HG03139 (cell line): ENCODE measurements around the gene GRIK2.
"Not testable (repeated sequence)": the region's sequence is repeated elsewhere in the genome, so short reads cannot be mapped to it uniquely, and the experiment has no call there.

Experiments used
- ATAC-seq: cut with Tn5 transposase; IDR thresholded peaks from one replicate; pipeline ENCODE4 v1.9.1; 2021; ENCODE audit not compliant: unreplicated experiment

GRIK2 gene

DNA sequence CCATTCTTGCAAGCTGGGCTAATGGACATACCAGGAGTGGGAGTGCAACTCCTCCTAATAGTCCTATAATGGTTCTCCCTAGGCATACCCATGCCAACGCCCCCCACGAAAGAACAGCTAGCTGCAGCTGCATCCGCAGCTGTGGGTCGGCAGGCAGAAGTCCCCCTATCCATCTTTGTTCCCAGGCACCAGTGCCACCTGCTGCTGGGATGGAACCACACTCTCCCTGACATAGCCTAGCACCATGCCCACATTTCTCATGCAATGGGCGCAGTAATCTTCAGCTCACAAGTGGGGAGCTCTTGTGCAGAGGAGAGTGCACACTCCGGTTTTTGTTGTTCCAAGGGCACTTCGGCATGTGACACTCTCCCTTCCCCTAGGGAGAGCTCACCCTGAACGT, 567.8 kb downstream of the GRIK2 start:
- ATAC-seq: no peak

DNA sequence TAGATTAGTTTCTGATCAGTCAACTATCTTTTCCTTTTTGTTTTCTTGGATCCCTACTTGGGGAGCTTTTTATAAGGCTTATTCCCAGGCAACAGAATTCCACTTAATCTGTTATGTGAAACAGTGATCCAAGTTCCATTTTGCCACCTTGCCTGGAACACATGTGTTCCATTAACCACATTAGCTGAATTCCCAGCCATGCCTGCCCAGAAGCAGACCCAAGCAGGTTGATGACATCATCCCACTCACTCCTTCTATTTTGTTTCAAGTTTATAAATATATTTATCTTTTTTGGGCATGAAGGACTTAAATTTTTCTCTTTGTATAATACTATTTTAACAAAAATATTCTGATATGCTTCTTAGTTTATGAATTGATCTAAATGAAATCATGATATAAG, 587.4 kb downstream of the GRIK2 start:
- ATAC-seq: no peak

DNA sequence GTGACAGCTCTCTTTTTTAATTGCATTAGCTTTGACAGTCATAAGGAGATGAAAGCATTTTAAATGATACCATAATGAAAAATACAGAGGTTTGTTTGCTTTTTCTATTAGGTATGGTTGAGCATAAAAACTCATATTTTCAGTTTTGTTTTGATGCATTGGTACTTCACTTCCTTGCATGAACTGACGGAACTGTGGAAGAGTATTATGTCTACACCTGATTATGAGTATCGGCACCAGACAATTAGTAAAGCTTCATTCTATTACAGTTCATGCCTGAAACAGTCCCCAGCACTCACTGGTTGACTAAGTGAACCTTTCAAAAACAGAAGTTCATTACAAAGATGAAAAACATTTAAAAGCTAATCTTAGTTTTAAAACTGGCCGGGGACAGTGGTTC, 593.0 kb downstream of the GRIK2 start:
- no peak for ATAC-seq

DNA sequence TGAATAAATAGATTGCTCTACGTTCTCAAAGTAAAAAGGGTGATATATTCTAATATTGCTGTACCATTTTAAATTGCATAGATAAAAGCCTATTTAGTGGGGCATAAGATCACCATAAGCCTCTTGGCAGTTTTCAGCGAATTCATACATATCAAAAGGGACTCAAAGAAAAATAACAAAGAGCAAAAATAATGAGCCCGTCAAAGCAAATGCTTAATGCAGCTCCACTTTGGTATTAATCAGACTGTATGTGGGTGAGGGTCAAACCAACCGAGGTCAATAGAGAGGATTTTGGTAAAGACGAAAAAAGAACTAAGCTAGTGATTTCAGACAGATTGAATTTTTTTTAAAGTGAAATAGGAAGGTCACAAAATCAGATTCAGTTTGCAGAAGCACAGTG, 598.8 kb downstream of the GRIK2 start:
- ATAC-seq: no peak

DNA sequence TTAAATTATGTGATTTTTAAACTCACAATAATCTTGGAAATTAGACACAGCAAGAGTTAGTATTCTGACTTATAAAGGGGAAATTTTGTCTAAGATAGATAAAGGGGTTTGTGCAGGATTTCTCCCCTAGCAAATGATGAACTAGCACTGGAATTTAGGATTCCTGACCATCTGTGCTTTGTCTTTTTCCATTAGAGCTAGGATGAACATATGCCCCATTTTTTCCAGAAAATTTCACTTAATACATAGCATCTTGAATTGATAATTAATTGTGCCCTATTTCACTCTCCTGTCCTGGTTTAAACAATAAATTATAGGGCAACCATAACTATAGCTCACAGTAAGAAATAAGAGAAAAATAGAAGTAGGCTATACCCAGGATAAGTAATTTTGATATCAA, 601.0 kb downstream of the GRIK2 start:
- no peak for ATAC-seq

DNA sequence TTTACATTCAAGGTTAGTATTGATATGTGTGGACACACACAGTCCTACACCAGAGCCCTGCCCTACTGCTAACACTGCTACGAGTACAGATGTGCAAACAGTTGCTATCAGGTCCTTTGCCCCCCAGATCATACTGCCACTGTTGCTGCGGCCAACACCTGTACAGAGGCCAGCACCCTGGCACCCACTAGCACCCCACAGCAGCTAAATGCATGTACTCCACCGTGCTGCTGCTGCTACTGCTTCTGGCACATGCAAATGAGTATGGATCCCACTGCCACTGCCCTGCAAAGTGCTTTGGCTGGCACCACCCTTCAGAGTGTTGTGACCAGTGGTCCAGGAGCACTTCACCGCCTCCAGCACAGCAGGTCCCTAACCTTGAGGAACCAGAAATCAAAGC, 621.9 kb downstream of the GRIK2 start:
- no peak for ATAC-seq

DNA sequence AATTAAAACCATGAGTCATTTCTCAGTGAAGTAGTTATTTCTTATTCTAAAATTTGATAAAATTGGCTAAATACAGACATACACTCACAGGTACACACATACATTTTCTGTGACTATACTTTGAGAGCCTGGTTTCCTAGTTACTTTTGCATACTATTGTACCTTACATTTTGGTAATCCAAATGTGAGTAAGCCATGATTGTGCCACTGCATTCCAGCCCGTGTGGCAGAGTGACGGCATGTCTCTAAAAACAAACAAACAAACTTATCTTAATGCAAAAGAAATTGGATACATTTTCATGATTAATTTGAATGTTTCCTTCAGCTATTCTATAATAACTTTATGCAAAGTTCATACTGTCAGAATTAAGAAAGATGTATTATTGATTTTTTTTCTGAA, 628.8 kb downstream of the GRIK2 start:
- ATAC-seq: no peak

DNA sequence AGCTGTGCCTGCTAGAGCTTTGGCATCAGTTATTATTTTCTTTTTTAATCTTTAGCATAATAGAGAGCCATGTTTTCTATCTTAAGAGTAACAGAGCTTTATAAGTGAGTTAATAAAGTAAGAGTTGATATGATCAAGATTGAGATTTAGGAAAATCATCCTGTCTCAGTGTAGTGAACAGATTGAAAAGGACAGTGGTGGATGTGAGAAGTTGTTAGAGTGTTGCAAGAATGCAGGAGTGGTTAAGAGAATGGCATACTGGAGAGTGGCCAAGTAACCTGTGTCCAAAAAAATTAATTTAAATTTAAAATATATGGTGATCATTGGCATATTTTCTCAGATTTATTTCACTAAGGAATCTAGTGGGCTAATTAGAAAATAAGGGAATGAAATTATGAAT, 629.3 kb downstream of the GRIK2 start:
- no peak for ATAC-seq

DNA sequence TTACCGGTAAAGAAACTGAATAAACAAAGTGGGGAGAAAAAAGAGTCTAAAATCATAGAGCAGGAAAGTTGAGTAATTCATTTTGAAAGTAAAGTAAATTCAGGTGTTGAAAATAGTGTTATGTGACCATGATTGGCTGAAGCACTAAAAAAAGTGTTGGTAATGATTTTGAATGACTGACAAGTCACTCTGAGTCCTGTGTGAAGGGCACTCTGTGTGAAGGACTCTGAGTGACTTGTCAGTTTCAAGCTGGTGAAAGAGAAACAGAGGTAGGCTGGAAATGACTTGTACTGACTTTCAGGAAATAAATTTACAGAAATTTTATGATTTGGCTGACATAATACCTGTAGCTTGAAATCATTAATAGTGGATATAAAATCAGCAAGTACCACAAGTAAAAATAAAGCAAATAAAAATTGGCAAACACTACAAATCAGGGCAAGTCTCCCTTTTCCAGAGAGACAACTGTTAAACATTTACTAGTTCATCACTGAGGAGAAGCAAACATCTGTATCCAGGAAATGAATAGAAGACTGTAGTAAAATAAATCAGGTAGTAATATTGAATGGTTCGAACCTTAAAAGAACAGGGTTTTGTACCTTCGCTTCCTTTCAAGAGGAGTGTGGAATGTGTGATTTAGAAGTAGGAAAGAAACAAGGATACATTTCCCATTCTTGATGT, 630.6 kb downstream of the GRIK2 start:
- no peak for ATAC-seq

DNA sequence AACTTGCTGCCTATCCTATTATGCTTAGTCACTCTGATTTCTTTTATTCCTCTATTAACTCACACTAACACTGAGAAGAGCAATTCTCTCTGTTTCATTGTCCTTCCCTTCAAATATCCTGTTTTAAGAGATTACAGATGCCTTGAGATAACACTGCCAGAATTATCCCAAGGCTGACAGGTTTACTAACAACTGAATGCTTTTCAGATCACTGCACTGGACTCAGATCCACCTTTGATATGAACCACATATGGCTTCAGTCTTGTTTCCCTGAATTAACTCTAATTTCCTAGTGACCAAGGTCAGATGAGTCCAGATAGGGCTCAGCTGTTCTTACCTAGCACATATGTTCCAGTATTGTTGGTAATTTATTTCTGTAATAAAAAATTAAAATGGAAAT, 633.1 kb downstream of the GRIK2 start:
- no peak for ATAC-seq

DNA sequence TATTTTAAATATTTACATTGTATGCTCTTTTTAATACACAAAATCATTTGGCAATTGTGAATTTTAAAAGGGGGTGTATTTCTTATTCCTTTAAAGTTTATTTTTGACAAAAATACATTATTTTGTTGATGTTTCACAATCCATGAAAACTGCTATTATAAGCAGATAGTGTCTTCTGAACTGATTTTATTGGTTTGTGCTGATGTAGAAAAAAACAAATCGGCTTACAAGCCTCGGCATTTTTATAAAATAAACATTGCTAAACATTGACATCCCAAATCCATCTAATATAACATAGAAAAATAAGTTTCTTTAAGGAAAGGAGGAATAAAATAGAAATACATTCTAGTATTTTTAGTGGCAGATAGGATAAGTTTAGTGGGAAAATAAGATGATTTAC, 634.7 kb downstream of the GRIK2 start:
- no peak for ATAC-seq

DNA sequence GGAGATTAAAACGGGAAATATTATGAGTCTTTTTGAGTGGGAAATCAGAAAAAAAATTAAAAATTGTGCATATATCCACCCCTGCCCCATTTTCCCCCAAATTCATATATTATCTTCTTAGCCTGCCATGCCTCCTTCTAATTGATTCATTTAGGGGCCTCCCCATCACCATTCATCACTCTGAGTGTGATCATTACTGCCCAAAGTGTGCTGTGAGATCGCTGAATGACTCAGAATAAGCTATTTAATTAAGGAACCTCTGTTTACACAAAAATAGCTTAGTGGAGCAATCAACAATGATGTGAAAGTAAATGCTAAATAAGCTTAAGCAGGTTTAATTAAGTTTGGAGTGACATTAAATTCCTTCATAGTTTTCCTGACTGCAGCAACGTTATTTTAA, 645.5 kb downstream of the GRIK2 start:
- no peak for ATAC-seq

DNA sequence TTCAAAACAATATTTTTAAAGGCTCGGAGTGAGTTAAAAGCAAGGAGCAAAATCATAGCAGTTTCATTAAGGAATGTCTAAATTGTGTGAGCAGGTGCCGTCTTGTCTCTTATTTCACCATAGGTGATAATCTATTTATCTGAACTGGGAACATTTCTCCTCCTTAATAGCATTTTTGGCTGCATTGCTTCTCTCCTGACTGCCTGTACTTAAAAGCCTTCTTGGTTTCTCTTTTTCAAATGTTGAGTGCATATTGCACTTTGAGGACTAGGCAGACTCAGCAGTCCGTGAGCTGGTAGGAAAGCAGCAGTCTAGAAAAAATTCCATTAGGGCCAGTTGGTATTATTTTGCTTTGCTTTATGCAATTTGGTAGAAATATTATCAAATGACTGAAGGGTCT, 645.9 kb downstream of the GRIK2 start:
- ATAC-seq: no peak

DNA sequence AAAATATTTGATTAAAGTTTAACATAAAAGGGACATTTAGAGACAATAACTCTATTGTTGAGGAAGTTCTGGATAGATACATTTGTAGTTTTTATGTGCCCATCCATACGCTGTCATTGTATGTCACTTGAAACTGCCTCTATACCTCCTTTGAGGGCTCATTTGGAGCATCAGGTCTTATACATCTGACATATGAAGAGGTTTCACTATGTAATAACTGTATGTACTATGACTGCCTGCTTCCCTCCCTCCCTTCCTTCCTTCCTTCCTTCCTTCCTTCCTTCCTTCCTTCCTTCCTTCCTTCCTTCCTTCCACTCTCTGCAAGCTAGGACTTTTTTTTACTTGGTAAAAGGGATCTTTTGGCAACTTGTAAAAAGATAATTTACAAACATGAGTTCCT, 657.5 kb downstream of the GRIK2 start:
- ATAC-seq: no peak

DNA sequence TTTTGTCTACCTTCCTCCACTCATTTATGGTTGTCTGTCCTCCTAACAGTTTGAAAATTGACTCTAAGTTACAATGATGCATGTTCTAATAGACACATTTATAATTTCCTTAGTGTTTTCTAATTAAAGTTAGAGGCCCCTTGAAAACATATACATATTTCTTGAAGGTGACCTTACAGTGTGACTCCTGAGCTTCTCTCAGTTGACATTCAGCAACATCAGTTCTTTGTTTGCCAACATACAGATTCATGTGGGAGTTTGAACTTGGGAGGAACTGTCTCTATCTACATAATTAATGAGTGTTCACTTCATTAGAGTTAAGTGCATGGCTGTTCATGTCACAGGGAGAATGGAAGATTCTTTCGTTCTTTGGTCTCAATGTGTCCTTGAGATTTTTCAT, 658.2 kb downstream of the GRIK2 start:
- ATAC-seq: no peak

DNA sequence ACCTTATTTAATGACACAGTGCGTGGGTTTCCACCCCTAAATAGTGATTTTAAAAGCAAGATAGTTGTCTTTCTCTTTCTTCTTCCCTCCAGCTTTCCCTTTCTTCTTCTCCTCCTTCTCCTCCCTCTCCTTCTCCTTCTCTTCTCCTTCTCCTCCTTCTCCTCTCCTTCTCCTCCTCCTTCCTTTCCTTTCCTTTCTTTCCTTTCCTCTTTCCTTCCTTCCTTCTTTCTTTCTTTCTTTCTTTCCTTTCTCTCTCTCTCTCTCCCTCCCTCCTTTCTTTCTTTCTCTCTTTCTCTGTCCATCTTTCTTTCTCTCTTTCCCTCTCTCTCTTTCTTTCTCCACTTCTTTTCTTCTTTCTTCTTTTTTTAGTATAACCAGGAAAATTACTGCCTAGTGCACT, 670.6 kb downstream of the GRIK2 start:
- no peak for ATAC-seq

DNA sequence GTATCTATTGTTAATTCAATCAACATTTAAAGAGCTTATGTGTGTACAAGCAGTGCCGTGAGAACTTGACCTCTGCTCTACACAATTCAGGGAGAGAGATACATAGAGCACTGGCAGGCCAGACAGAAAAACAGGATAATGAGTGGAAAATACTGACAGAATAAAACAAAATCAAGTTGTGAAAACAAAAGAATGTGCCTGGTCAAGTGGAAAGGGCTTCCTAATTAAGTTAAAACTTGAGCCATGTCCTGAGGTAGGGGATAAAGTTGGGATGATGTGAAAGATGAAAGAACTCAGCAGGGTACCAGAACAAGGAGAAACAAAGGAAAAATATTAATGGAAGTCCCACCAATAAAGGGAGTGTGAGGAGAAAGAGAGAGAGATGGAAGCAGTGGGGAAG, 672.8 kb downstream of the GRIK2 start:
- ATAC-seq: no peak

DNA sequence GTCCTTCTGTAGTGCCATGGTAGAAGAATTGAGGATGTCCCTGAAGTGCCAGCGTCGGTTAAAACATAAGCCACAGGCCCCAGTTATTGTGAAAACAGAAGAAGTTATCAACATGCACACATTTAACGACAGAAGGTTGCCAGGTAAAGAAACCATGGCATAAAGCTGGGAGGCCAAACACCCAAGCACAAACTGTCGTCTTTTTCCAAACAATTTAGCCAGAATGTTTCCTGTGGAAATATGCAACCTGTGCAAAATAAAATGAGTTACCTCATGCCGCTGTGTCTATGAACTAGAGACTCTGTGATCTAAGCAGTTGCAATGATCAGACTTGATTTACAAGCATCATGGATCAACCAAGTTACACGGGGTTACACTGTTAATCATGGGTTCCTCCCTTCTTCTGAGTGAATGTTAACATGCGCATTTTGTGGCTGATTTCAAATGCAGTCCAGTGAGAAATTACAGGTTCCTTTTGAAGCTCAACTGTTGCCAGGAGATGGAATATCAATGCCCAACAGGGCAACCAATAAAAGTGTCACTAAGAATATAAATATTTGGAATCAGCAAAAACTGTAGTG, 674.9 kb downstream of the GRIK2 start:
- ATAC-seq: no peak

DNA sequence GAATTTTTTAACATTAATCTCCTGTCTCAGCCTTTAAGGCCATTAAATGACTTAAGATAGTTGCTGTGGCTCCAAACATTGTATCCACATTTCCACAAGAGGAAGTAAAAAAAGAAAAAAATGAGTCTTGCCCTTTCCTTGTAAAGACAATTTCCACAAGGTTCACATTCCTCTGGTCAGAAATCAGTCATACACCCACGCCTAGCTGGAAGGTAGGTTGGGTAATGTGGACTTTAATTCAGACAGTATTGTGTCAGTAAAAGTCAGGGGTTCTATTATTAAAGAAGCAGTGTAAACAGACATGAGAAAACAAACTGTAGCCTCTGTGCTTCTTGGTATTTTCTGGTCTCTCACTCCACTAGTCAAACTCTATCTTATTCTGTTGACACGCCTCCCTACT, 682.0 kb downstream of the GRIK2 start:
- no peak for ATAC-seq

DNA sequence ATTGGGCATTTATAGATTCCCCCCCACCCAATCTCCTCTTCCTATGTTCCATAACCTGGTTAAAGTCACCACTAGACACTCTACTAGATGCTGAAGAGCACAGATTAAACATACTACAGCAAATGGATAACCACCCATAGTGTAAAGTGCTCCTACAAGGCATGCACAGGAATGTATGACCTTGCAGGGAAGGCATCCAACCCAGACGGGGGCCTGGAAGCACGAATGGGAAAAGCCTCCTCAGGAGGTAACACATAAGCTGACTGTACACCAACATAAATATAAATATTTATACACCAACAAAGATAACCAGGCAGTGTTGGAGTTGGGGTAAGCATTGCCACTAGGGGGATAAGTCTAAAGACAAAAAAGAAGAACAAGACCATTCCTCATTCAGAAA, 691.7 kb downstream of the GRIK2 start:
- no peak for ATAC-seq

DNA sequence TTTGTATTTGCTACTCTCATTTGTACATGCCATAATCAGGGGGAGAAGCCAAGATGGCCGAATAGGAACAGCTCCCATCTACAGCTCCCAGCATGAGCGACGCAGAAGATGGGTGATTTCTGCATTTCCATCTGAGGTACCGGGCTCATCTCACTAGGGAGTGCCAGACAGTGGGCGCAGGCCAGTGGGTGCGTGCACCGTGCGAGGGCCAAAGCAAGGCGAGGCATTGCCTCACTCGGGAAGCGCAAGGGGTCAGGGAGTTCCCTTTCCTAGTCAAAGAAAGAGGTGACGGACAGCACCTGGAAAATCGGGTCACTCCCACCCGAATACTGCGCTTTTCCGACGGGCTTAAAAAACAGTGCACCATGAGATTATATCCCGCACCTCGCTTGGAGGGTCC, 694.7 kb downstream of the GRIK2 start:
- ATAC-seq: not testable (repeated sequence)

DNA sequence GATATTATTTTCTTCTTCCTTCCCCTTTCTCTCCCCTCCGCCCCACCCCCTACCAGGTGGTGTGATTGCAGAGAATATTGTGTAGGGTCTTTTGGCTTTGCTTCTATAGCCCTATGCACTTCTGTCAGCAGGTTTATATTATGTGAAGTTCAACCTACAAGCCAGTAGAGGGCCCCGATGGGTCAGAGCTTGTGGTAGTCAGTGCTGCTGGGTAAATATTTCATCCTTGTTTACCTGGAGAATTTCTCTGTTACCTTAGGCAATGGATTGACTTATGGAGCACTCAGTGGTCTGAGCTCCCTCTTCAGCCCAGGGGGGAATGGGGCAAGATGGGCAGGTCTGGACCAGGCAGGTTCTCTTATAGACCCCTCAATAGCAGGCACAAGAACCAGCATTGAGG, 720.9 kb downstream of the GRIK2 start:
- ATAC-seq: no peak

DNA sequence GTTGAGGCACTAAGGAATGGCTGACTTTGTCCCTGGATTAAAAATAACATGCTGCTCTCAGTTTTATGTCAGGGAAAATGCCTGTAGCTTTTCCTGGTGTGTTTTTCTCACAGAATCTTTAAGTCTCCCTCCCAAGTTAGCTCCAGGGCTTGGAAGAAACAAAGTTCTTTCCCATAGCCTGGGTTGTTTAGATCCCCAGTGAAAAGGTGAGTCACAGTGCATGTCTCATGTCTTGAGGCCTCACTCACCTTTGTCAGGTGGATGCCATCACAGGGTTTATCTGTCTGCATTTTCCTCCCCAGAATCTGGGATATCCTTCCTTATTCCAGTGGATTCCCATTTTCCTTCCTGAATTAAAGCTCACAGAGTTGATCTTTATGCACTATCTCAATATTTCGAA, 722.4 kb downstream of the GRIK2 start:
- ATAC-seq: no peak
